ENCODE results near the gene SLC31A1. TPM values are rescaled to one million over a fixed set of nuclear protein-coding genes. Genes with fewer than 3 reads are reported as not detected.

Gene SLC31A1
- total and polyA plus RNA-seq, 3 donors from 2014 or later: 12.3 to 21.9 (median 15.3) TPM

GRCh38 chr9:113274474-113275156 lies 53.3 kb downstream of the SLC31A1 start:
- WGBS, 2 donors: 0% methylated on average over 13 to 15 of the region's 15 CpGs
- peak; percentile 22 for DNase-seq
- peaks cover 4% of the 10 kb centered on the region for H3K36me3 ChIP-seq (ENCODE audit: low read depth, missing control alignments)

GRCh38 chr9:113275157-113276131 lies 54.1 kb downstream of the SLC31A1 start, which contains the start of the genes CDC26 and PRPF4:
Gene CDC26 (minus strand): TSS chr9:113275572. CDS start chr9:113272507, 3,065 bp downstream.
Gene PRPF4 (plus strand): TSS chr9:113275658. CDS start chr9:113275744, 86 bp downstream.
- H3K4me1 ChIP-seq: peaks cover 5% of the 10 kb centered on the region
- 0% methylated on average over 52 to 63 of the region's 63 CpGs for WGBS, 2 donors
- TF ChIP-seq POLR2A (IDR thresholded peaks at IDR 0.05) (peak; percentile 70), CTCF (IDR thresholded peaks at IDR 0.05) (no peak)
- intact Hi-C loops (cut with DNase I; ENCODE audit: low total_unique reads): no loop called here
- peaks cover 4% of the 10 kb centered on the region for H3K36me3 ChIP-seq (ENCODE audit: low read depth, missing control alignments)
- H3K4me3 ChIP-seq: peak within 1 kb of the TSS; percentile 82 to 84
- H3K27ac ChIP-seq: peak within 1 kb of the TSS; percentile 90 to 94
- no peaks in the 10 kb centered on the region for H3K9me3 ChIP-seq
- peak; percentile 98 for DNase-seq
- H3K27me3 ChIP-seq: no peaks in the 10 kb centered on the region

More at GRCh38 chr9:113274474-113275156, 53.3 kb downstream of the SLC31A1 start:
- peaks cover 5% of the 10 kb centered on the region for H3K4me1 ChIP-seq
- peak overlapping the region; percentile 90 to 94 for H3K27ac ChIP-seq
- intact Hi-C loops (cut with DNase I; ENCODE audit: low total_unique reads): no loop called here
- TF ChIP-seq POLR2A (IDR thresholded peaks at IDR 0.05) (no peak), CTCF (IDR thresholded peaks at IDR 0.05) (peak; percentile 60 to 71 (median 71))
- no peaks in the 10 kb centered on the region for H3K27me3 ChIP-seq
- no peaks in the 10 kb centered on the region for H3K9me3 ChIP-seq
- peak overlapping the region; percentile 82 to 84 for H3K4me3 ChIP-seq

- peaks cover 5% of the 10 kb centered on the region for H3K4me1 ChIP-seq
- H3K27ac ChIP-seq: no peak overlapping the region
- H3K27me3 ChIP-seq: no peaks in the 10 kb centered on the region
- DNase-seq: no peak
- WGBS, 2 donors: 87 to 91% methylated on average over 4 of the region's 4 CpGs
- H3K9me3 ChIP-seq: no peaks in the 10 kb centered on the region
- H3K4me3 ChIP-seq: no peak overlapping the region
- H3K36me3 ChIP-seq (ENCODE audit: low read depth, missing control alignments): no peaks in the 10 kb centered on the region
- intact Hi-C loops (cut with DNase I; ENCODE audit: low total_unique reads): no loop called here
- TF ChIP-seq POLR2A (IDR thresholded peaks at IDR 0.05): no peak
- TF ChIP-seq CTCF (IDR thresholded peaks at IDR 0.05): no peak
These were observed 57.5 kb downstream of the SLC31A1 start for GRCh38 chr9:113278840-113279239.

- Histone ChIP-seq H3K27me3 (no peaks in the 10 kb centered on the region), H3K4me1 (no peaks in the 10 kb centered on the region), H3K36me3 (ENCODE audit: low read depth, missing control alignments) (no peaks in the 10 kb centered on the region), H3K4me3 (no peak overlapping the region), H3K27ac (no peak overlapping the region), H3K9me3 (no peaks in the 10 kb centered on the region)
- intact Hi-C loops (cut with DNase I; ENCODE audit: low total_unique reads): no loop called here
- no peak for TF ChIP-seq POLR2A (IDR thresholded peaks at IDR 0.05)
- TF ChIP-seq CTCF (IDR thresholded peaks at IDR 0.05): no peak
- 96 to 99% methylated on average over 4 of the region's 4 CpGs for WGBS, 2 donors
- no peak for DNase-seq
These were observed 60.0 kb downstream of the SLC31A1 start for GRCh38 chr9:113281356-113281755.

All from testis (tissue), 3 donors.